Bronchial epithelial cell (primary cell): Measurements from ENCODE around the gene SLCO3A1. TPM values are rescaled to one million over a fixed set of nuclear protein-coding genes. Genes with fewer than 3 reads are reported as not detected.
A peak's percentile ranks its signal among the peaks of the same experiment; 100 is the strongest.

Experiments
- DNase-seq: peaks from one replicate; pipeline ENCODE4 v3.0.0-alpha.2; 2010; ENCODE audit warnings: low read depth
- FAIRE-seq: peaks from 2 replicates; lab custom pipeline; 2011; peaks lifted over from hg19 to GRCh38; lab: Jason Lieb, UNC
- H3K27me3 ChIP-seq: 2 replicates; pipeline ENCODE4 v1.5.1; 2011; ENCODE audit warnings: low read length; ENCODE audit not compliant: control insufficient read depth, insufficient read depth
- H3K36me3 ChIP-seq: 2 replicates; pipeline ENCODE4 v1.5.1; 2011; ENCODE audit warnings: low read length; ENCODE audit not compliant: control insufficient read depth, insufficient read depth
- H3K4me3 ChIP-seq: 2 replicates; pipeline ENCODE4 v1.5.1; 2011; ENCODE audit warnings: mild to moderate bottlenecking, low read depth, low read length, control low read depth
- total RNA-seq: library from RNA; depleted of rRNA; stranded (reverse); fragments of >200 nt; gene quantifications from 2 replicates; pipeline ENCODE4 v1.2.1, GENCODE V29; 2014
- TF ChIP-seq, protein P1 (sequence below): IDR thresholded peaks from 2 replicates; pipeline ENCODE4 v1.5.1; 2011; ENCODE audit warnings: mild to moderate bottlenecking, moderate library complexity, low read length, control low read depth, inconsistent platforms; ENCODE audit not compliant: insufficient read depth, severe bottlenecking

SLCO3A1 gene
- total RNA-seq, 1 donor from 2014 or later = 4.5 TPM

DNA sequence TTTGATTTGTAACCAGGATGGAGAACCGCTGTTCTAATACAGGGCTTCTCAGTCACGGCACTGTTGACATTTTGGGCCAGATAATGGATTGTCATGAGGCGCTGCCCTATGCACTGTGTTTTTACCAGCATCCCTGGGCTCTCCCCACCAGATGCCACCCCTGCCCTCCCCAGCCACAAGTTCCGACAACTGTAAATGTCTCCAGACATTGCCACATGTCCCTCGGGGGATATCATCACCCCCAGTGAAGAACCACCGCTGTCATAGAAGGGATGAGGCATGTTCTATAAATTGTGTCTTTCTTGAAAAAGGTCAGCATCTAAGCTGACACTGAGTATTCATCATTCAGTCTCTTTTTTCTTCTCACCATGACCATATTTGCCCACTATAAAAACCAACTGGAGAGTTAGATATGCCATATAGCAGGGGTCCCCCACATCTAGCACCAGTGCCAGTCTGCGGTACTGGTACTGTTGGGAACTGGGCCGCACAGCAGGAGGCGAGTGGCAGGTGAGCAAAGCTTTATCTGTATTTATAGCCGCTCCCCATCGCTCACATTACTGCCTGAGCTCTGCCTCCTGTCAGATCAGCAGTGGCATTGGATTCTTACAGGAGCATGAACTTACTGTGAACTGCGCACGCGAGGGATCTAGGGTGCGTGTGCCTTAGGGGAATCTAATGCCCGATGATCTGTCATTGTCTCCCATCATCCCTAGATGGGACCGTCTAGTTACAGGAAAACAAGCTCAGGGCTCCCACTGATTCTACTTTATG is 279.7 kb downstream of the SLCO3A1 start:
- Histone ChIP-seq H3K27me3 (no peaks in the 10 kb centered on the region), H3K4me3 (no peak overlapping the region), H3K36me3 (no peaks in the 10 kb centered on the region)
- FAIRE-seq (no peak), DNase-seq (no peak)
- TF ChIP-seq, protein P1, sequence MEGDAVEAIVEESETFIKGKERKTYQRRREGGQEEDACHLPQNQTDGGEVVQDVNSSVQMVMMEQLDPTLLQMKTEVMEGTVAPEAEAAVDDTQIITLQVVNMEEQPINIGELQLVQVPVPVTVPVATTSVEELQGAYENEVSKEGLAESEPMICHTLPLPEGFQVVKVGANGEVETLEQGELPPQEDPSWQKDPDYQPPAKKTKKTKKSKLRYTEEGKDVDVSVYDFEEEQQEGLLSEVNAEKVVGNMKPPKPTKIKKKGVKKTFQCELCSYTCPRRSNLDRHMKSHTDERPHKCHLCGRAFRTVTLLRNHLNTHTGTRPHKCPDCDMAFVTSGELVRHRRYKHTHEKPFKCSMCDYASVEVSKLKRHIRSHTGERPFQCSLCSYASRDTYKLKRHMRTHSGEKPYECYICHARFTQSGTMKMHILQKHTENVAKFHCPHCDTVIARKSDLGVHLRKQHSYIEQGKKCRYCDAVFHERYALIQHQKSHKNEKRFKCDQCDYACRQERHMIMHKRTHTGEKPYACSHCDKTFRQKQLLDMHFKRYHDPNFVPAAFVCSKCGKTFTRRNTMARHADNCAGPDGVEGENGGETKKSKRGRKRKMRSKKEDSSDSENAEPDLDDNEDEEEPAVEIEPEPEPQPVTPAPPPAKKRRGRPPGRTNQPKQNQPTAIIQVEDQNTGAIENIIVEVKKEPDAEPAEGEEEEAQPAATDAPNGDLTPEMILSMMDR = no peak

GRCh38 chr15:92140796-92141195 is 287.3 kb downstream of the SLCO3A1 start:
- TF ChIP-seq, protein P1 = no peak
- Histone ChIP-seq H3K36me3 (no peaks in the 10 kb centered on the region), H3K4me3 (no peak overlapping the region), H3K27me3 (no peaks in the 10 kb centered on the region)
- peak; percentile 84 for DNase-seq
- no peak for FAIRE-seq

DNA sequence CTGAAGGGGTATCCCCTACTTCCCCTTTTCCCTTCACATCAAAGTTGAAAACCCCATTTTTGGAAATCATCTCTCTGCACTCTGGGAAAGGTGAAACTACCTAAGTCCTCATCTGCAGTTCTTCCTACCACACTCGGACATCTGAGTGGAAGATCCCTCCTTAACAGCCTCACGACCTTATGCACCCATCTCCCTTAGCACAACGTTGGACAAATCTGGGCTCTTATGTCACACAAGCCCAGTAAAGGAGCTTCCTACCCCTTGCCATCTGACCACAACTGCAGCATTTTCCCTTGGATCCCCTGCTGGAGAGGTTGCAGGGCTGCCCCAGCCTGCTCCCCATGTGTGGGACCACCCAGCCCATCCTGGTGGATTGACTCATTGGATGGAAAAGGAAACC is 288.1 kb downstream of the SLCO3A1 start:
- H3K27me3 ChIP-seq = no peaks in the 10 kb centered on the region
- TF ChIP-seq, protein P1 = no peak
- FAIRE-seq (peak; percentile 50), DNase-seq (no peak)
- no peak overlapping the region for H3K4me3 ChIP-seq
- no peaks in the 10 kb centered on the region for H3K36me3 ChIP-seq

DNA sequence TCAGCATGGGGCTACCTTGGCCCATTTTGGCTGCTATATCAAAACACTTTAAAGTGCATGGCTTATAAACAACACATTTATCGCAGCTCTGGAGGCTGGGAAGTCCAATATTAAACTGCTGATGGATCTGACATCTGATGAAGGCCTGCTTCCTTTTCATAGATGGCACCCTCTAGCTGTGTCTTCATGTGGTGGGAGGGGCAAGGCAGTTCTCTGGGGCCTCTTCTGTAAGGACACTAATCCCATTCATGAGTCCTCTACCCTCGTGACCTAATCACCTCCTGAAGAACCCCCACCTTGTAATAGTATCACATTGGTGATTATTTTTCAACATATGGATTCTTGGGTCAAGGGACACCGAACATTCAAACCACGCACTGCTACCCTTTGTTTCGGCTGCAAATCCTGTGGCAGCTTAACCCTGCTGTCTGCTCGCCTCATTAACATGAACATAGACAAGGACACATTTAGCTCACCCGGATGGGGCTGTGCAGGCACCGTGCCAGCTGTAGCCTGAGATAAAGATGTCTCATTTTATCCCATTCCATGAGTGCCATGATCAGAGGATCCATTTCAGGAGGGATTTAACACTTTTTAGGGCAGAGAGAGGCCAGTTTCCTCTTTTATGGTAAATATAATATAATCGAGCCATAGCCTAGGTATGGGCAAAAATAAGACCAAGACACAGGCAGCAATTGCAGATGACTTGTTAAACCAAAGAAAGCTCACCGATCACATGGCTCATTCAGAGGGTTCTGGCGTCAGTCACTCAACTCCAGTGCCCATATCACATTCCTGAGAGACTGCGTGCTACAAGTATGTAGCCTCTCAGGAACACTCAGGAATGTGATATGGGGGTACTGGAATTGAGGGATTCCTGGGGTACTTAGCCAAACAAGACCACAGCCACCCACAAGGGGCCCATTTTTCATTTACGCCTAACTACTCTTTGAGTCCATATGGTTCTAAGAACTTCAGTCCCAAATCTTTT is 289.0 kb downstream of the SLCO3A1 start:
- H3K36me3 ChIP-seq = no peaks in the 10 kb centered on the region
- FAIRE-seq = no peak
- no peaks in the 10 kb centered on the region for H3K27me3 ChIP-seq
- TF ChIP-seq, protein P1 = no peak
- no peak overlapping the region for H3K4me3 ChIP-seq
- DNase-seq = peak; percentile 35

GRCh38 chr15:92143765-92144164 is 290.3 kb downstream of the SLCO3A1 start:
- FAIRE-seq = no peak
- H3K36me3 ChIP-seq = no peaks in the 10 kb centered on the region
- TF ChIP-seq, protein P1 = no peak
- no peaks in the 10 kb centered on the region for H3K27me3 ChIP-seq
- no peak overlapping the region for H3K4me3 ChIP-seq
- DNase-seq = no peak
